HG03342 (cell line): ENCODE results near the gene PRH1.

ENCODE experiments used
- ATAC-seq: cut with Tn5 transposase; IDR thresholded peaks from one replicate; pipeline ENCODE4 v1.9.1; 2021; ENCODE audit warnings: mild to moderate bottlenecking, moderate library complexity; ENCODE audit not compliant: unreplicated experiment

Gene PRH1

DNA sequence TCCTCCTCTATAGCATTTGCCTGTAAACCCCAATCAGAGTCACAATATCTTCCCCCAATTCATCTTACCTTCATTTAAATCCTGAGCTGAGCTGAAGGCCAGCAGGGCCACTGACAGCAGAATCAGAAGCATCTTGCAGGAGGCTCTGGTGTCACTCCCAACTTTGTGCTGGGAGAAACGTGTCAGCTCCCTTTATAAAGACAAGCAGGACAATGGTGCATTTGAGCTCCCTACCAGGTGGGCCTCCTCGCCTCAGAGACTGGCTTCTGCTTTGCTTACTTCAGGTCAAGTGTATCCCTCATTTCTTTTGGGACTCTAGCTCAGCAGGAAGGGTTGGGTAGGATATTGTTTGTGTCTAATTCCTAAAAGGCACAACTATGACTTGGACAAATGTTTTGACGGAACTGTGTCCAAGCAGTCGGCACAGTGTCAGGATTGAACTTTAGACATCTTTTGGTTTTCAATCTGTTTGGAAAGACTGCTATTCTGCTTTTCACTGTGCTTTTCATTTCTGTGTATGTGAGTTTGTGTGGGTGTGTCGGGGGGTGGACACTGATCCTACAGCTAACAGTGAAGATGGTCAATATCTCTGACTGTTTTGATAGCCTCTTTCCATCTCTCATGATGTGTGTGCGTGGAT, at the start of gene PRH1:
Gene PRH1, minus strand, starts transcription at position 170 of the 640 bp plus-strand sequence. Its CDS starts 38 bp downstream, at position 132.
- no peak for ATAC-seq

DNA sequence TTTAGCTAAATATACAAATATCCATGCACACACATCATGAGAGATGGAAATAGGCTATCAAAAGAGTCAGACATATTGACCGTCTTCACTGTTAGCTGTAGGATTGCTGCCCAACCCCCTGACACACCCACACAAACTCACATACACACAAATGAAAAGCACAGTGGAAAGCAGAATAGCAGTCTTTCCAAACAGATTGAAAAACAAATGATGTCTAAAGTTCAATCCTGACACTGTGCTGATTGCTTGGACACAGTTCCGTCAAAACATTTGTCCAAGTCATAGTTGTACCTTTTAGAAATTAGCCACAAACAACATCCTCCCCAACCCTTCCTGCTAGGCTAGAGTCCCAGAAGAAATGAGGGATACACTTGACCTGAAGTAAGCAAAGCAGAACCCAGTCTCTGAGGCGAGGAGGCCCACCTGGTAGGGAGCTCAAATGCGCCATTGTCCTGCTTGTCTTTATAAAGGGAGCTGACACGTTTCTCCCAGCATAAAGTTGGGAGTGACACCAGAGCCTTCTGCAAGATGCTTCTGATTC, 44.8 kb upstream of the PRH1 start, which contains the start of gene PRH2:
Gene PRH2, plus strand, starts transcription at position 491 of the 541 bp plus-strand sequence. Its CDS starts 38 bp downstream, at position 529.
- no peak for ATAC-seq

DNA sequence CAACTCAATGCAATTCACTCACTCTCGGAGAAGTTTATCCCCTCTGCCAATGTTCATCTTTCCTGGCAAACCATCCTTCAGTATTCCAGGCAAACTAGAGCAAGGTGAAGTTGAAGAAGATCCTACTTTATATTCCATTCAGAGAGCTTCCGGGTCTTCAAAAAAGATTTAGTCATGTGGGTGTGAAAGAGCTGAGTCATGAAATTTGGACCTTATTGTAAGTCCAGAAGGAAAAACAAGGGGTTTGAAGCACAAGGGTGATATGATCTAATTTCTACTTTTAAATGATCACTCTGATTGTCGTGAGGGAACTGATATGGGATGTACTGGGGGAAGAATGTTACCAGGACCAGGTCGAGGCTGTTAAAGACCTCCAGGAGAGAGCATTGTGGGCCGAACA, 42.2 kb upstream of the PRH1 start:
- ATAC-seq, result no peak

DNA sequence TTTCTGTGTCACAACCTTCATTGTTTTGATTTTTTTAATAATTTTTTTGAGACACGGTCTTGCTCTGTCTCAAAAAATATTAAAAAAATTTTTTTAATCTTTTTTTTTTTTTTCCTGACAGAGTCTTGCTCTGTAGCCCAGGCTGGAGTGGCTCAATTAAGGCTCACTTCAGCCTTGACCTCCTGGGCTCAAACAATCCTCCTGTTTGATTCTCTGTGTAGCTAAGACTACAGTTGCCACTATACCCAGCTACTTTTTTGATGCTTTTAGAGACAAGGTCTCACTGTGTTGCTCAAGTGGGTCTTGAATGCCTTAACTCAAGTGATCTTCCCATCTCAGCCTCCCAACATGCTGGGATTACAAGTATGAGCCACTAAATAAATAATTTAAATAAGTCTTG, 35.8 kb upstream of the PRH1 start:
- no peak for ATAC-seq

DNA sequence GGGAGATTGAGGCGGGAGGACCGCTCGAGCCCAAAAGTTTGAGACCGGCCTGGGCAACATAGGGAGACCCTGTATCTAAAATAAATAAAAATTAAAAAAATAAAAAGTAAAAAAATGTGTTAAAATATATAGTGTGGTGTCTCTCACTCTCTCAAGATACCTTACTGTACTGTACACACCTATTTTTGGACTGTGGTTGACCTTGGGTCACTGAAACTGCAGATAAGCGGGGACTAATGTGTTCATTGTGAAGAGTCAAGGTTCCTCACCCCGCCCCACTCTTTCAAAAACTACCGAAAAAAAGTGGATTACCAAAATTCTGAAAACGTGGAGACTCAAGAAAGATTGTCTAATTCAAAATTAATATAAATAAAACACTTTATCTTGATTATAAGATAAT, 26.3 kb upstream of the PRH1 start:
- no peak for ATAC-seq

DNA sequence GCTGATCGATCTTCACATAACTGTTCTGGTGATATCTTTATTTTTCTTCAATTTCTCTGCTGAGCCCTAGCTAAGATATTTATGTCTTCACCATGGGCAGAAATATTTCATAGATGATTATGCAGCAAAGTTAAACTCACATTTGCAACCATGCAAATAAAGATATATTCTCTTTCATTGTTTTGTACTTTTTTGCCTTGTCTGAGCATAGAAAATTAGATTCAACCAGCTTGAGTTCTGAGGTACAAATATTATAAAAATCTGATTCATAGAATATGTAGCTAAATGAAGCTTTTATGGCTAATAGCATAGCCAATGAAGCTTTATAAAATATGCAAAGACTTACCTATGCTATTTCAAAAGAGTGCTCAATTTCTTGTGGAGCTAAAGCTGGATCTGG, 25.4 kb upstream of the PRH1 start, which contains the start of gene TAS2R13:
Gene TAS2R13, minus strand, starts transcription at position 101 of the 400 bp plus-strand sequence. CDS start 264 bp downstream, outside the sequence.
- no peak for ATAC-seq

DNA sequence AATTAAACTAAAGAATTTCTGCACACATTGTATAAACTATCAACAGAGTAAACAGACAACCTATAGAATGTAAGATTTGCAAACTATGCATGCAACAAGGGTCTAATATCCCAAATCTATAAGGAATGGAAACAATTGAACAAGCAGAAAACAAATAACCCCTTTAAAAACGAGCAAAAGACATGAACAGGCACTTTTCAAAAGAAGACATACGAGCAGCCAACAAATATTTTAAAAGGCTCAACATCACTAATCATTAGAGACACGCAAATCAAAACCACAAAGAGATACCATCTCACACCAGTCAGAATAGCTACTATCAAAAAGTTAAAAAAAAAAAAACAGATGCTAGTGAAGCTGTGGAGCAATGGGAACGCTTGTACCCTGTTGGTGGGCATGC, 20.6 kb upstream of the PRH1 start:
- ATAC-seq, result no peak

DNA sequence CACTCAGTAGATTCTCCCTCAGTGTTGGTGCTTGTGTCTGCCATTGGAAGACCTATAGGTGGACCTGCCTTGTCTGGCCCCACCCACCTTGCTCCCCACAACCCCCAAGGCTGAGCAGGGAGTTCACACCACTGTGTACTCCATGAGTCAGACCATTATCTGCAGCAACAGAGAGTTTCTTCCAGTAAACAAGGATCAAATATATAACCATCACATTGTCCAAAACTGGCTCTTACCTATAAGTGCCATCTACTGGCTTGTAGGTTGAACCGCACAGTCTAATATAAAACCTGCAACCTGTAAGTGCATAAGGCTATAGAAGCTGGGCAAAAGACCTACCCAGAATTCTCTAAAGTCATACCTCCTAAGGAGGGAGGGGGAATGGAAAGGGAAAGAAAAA, 17.4 kb upstream of the PRH1 start:
- no peak for ATAC-seq

DNA sequence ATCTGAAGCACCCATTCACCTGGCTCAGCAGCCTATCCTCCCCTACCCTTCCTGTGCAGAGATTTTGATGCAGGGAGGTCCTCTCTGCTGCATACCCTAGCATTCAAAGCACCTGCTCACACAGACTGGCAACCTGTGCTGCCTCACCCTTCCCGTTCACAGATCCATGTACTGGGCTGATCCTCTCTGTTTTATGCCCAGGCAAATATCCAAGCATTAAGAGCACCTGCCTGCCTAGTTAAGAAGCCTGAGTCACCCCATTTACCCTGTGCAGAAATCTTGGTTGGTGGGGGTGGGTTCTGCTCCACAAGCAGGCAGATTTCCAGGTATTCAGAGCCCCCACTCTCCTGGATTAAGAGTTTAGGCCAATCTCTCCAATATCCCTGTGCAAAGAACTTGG, 16.9 kb upstream of the PRH1 start:
- no peak for ATAC-seq

DNA sequence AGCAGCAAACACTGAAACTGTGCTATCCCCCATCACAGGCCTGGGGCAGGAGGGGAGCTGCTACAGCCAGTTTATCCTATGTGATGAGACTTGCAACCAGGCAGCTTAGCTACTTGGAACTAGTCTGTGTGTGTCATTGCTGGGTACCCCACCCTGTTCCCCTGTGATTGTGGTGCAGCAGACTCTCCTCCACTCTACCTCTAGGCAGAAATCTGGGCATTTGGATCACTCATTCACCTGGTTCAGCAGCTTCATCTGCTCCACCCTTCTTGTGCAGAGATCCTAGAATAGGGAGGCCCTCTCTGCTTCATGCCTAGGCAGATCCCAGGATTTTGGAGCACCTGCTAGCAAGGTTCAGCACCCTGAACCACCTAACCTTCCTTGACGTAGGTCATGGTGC, 16.5 kb upstream of the PRH1 start:
- no peak for ATAC-seq

DNA sequence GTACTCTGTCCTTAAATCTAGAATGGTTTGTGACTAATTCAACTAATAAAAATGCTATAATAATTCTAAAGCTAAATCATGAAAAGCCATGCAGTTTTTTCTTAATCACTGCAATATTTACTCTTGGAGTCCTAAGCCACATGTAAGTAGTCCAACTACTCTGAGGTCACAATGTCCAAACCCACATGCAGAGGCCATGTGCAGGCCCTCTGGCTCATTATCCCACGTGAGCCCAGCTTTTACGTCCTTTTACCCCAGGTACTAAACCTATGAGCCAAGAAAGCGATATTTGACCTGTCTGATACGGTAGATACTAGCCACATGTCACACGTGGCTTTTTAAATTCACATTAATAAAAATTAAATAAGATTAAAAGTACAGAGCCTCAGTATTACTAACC, 12.8 kb upstream of the PRH1 start:
- no peak for ATAC-seq

DNA sequence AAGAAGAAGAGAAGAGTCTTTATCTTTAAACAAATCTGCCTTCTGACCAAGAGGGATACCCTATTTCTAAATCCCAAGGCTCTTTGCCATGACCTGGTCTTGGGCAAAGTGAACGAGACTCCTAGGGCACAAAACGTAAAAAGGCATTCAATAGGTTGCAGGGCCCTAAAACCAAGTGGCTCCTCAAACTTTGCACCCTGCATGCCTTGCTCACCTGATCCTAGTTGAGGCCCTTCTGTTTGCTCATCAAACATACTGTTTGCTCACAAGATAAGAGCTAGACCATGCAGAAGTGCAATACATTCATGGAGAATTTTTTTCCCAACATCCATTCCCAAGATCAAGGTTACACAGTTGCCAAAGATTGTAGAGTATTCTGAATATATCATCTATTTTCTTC, 7.9 kb upstream of the PRH1 start:
- ATAC-seq, result no peak

DNA sequence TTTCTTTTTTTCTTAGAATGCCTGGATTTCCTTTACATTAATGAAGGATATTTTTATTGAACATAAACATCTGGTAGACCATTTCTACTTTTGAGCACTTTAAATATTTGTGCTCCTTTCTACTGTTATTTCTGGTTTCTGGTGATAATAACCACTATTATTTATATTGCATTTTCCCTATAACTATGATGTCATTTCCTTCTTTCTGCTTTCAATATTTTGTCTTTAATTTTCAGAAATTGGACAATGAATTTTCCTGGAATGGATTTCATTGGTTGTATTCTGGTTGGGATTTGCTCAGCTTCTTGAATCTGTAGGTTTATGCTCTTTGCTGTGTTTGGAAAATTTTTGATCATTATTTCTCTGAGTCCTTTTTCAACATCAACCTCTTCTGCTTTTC, 5.2 kb upstream of the PRH1 start:
- ATAC-seq, result no peak

DNA sequence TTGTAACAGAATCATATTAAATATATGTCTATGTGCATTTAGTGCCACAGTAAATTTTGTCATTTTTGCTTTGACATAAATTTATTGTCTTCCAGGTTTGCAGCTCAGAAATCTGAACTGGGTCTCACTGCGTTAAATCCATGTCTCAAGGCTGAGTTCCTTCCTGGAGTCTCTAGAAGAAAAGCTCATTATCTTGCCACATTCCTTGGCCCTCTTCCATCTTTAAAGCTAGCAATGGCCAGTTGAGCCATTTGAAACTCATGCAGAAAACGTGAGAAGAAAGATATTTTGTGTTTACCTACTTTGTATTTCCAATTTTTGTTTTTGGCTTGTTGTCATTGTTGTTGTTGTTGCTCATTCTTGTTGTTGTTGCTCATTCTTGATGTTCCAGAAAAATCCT, 10.7 kb downstream of the PRH1 start:
- no peak for ATAC-seq

DNA sequence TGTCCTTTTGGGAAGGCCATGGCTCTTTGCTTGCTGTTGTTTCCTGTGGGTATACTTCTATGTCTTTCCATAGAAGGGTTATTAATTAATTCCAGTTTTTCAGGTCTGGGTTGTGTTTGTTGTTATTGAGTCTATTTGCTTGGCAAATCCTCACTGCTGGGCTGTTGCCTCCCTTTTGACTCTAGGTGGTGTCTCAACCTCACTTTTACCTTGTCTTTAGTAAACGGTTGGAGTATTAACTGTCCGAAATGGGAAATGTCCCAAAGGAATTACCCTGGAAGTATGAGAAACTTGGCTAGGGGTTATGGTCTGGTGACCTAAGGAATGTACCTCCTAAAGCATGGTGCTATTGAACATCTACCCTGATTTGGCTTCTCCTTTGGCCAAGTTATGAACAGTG, 16.7 kb downstream of the PRH1 start:
- ATAC-seq, result no peak

DNA sequence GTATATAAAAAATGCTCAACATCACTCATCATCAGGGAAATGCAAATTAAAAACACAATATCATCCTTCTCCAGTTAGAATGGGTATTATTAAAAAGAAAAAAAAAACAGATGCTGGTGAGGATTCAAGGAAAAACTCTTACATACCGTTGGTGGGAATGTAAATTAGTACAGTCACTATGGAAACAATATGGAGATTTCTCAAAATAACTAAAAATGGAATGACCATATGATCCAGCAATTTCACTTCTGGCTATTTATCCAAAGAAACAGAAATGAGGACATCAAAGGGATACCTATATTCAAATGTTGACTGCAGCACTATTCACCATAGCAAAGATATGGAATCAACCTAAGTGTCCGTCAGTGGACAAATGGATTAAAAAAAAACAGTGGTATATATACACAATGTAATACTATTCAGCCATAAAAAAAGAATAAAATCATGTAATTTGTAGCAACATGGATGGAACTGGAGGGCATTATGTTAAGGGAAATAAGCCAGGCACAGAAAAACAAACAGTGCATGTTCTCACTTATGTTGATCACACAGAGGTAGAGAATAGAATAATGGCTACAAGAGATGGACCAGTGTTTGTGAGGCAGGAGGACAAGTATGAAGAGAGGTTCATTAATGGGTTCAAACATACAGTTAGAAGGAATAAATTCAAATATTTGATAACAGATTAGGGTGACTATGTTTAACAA, 20.4 kb downstream of the PRH1 start:
- ATAC-seq, result no peak

DNA sequence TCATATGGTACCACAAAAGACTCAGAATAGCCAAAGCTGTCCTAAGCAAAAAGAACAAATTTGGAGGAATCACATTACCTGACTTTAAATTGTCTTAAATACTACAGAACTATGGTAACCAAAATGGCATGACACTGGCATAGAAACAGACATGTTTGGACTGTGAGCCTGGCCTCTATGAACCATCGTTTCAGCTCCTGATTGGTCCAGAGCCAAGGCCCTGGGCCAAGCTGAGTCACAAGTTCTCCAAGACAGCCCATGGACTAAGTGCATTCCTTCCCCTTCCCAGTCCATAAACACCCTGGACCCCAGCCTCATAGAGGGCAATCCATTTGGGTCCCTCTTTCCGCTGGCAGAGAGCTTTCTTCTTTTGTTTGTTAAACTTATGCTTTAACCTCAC, 22.7 kb downstream of the PRH1 start:
- no peak for ATAC-seq

DNA sequence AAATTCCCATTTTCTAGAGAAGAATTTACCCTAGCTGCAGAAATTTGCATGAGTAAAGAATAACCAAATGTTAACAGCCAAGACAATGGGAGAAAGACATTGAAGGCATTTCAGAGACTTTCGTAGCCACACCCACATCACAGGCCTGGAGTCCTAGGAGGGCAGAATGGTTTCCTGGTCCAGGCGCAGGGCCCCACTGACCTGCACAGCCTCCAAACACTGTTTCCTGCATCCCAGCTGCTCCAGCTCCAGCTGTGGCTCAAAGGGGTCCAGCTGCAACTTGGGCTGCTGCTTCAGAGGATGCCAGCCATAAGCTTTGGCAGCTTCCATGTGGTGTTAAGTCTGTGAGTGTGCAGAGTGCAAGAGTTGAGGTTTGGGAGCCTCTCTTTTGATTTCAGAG, 28.2 kb downstream of the PRH1 start:
- ATAC-seq, result no peak

DNA sequence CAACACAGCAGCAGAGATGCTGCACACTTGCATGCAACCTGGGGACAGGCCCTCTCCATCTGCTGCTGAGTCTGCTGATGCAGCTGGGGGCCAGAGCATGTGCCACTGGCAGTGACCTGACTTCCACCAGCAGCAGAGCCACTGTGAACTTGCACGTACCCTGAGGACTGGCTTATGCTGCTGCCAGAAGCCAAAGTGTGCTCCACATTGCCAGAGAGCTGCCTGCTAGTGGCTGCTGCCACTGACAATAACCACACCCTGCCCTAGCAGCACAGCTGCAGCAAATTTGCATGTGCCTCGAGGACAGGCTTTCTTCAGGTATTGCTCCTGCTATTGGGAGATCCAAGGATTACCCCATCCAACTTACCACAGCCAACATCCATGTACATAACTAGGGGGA, 30.3 kb downstream of the PRH1 start:
- no peak for ATAC-seq

DNA sequence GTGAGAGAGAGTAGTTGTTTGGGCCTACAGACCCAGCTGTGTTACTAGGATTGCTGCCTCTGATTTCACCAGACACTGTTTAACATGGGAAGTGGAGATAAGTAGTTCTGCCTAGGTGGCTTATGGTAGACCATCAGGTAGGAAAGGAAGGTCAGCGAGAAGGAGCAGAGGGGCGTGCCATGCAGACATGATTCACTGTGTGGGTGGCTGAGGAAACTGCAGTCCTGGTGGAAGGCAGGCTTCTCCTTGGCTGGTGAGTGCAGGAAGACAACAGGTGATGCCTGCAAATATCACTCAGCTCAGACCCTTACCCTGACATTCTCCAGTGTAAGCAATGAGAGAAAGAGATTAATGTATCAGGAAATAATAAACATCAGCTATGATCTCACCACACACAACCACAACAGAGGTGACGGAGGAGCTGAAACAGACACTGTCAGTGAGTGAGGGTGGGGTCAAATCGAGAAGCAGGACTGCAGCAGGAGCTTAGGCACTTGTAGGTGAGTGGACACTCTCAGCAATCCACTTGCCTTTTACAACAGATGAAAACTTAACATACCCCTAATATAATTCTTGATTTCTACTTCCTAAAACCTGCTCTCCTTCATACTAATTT, 32.7 kb downstream of the PRH1 start:
- no peak for ATAC-seq

DNA sequence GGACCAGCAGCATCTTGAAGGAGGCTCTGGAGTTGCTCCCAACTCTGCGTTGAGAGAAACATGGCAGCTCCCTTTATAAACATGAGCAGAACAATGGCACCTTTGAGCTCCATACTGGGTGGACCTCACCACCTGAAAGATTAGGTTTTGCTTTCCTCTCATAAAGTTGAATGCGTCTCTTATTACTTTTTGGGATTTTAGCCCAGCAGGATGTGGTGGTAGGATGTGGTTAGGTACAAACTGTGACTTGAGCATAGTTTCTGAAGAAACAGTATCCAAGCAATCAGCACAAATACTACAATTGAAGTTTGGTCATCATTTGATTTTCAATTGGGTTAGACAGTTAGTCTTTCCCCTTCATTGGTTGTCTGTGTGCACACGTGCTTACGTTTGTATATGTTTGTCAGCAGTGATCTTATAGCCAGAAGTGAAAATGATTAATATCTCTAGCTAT, 34.6 kb downstream of the PRH1 start, which contains the start of gene PRR4:
Gene PRR4, minus strand, starts transcription at position 51 of the 454 bp plus-strand sequence. Its CDS starts 38 bp downstream, at position 13.
- ATAC-seq, result no peak

DNA sequence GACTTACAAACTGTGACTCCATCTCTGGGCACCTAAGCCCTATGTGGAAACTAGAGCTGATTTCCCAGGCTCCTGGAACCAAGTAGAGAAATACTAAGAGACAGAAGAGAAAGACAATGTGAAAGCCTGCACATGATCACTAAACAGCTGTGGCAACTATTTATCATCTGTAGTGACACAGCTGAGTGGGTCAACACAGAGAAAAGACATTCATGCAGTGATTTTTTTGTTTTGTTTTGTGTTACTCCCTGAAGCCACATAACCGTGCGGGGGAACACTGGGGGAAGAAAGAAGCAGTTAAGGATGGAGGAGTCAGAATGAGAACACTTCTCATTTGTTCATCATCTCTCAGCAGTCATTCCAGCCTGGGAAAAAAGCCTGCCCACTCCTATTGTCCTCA, 36.3 kb downstream of the PRH1 start:
- ATAC-seq, result no peak
